GM23338 (cell line): Measurements from ENCODE around the gene ANTXR2. TPM values are rescaled to one million over a fixed set of nuclear protein-coding genes. Genes with fewer than 3 reads are reported as not detected.

Experiments
- ATAC-seq: fragments of 200-7000 bp; cut with Tn5 transposase; 3 replicates; pipeline ENCODE4 v1.9.1; 2020
- DNase-seq: peaks from one replicate; pipeline ENCODE4 v3.0.0-alpha.2; 2015; ENCODE audit warnings: low spot score
- H2AFZ ChIP-seq: fragments of 200-600 bp; sonication (generic); 2 replicates; pipeline ENCODE4 v1.8.0; 2016; ENCODE audit warnings: antibody characterized with exemption, mild to moderate bottlenecking, moderate library complexity
- H3F3A ChIP-seq: fragments of 200-600 bp; sonication (generic); replicated peaks from 2 replicates; pipeline ENCODE4 v1.8.0; 2017; ENCODE audit warnings: antibody characterized with exemption, mixed run types, low read depth
- H3K27ac ChIP-seq: fragments of 200-600 bp; sonication (generic); 2 replicates; pipeline ENCODE4 v1.6.1; 2016; ENCODE audit warnings: low read depth
- H3K27me3 ChIP-seq: fragments of 200-600 bp; sonication (generic); 2 replicates; pipeline ENCODE4 v1.8.0; 2016; ENCODE audit warnings: mild to moderate bottlenecking, mixed run types, moderate library complexity; ENCODE audit not compliant: insufficient read depth
- H3K36me3 ChIP-seq: fragments of 200-600 bp; sonication (generic); 2 replicates; pipeline ENCODE4 v1.8.0; 2016; ENCODE audit warnings: mild to moderate bottlenecking; ENCODE audit not compliant: insufficient read depth
- H3K4me1 ChIP-seq: fragments of 200-600 bp; sonication (generic); 2 replicates; pipeline ENCODE4 v1.8.0; 2016; ENCODE audit warnings: mild to moderate bottlenecking, moderate library complexity; ENCODE audit not compliant: insufficient read depth
- H3K4me2 ChIP-seq: fragments of 200-600 bp; sonication (generic); 2 replicates; pipeline ENCODE4 v1.7.1; 2017; ENCODE audit warnings: mixed run types
- H3K4me3 ChIP-seq: fragments of 200-600 bp; sonication (generic); 2 replicates; pipeline ENCODE4 v1.6.1; 2016; ENCODE audit warnings: mixed run types
- H3K79me2 ChIP-seq: fragments of 200-600 bp; sonication (generic); replicated peaks from 2 replicates; pipeline ENCODE4 v1.8.0; 2017; ENCODE audit warnings: mild to moderate bottlenecking; ENCODE audit not compliant: insufficient read depth
- H3K9me2 ChIP-seq: fragments of 200-600 bp; sonication (generic); 2 replicates; pipeline ENCODE4 v1.8.0; 2017; ENCODE audit not compliant: insufficient read depth
- H4K20me1 ChIP-seq: fragments of 200-600 bp; sonication (generic); replicated peaks from 2 replicates; pipeline ENCODE4 v1.8.0; 2017; ENCODE audit warnings: mild to moderate bottlenecking; ENCODE audit not compliant: insufficient read depth
- H3K27ac Mint-ChIP-seq: 2 replicates; pipeline ENCODE4 v1.8.0; 2020; ENCODE audit warnings: inconsistent platforms, mild to moderate bottlenecking, moderate library complexity, mixed read lengths
- H3K27me3 Mint-ChIP-seq: 3 replicates; pipeline ENCODE4 v1.8.0; 2022; ENCODE audit warnings: low read depth, mild to moderate bottlenecking, moderate library complexity, mixed read lengths, inconsistent platforms; ENCODE audit not compliant: insufficient read depth, poor library complexity
- H3K36me3 Mint-ChIP-seq: 3 replicates; pipeline ENCODE4 v1.8.0; 2021; ENCODE audit warnings: low read depth, mild to moderate bottlenecking, inconsistent platforms, moderate library complexity, mixed read lengths
- H3K4me1 Mint-ChIP-seq: 3 replicates; pipeline ENCODE4 v1.8.0; 2020; ENCODE audit warnings: mild to moderate bottlenecking, inconsistent platforms, mixed read lengths
- H3K4me3 Mint-ChIP-seq: 3 replicates; pipeline ENCODE4 v1.8.0; 2021; ENCODE audit warnings: moderate library complexity, mild to moderate bottlenecking, inconsistent platforms, mixed read lengths
- H3K9me3 Mint-ChIP-seq: 3 replicates; pipeline ENCODE4 v1.8.0; 2020; ENCODE audit warnings: moderate library complexity, mild to moderate bottlenecking, inconsistent platforms, mixed read lengths
- CREB1 ChIP-seq: fragments of 250-450 bp; sonication (Bioruptor Pico); IDR thresholded peaks from 2 replicates; pipeline ENCODE4 v1.5.0; 2020; ENCODE audit warnings: low read depth, mild to moderate bottlenecking, moderate library complexity
- EZH2 ChIP-seq: fragments of 200-600 bp; sonication (generic); IDR thresholded peaks from one replicate; pipeline ENCODE4 v1.8.0; 2017; ENCODE audit warnings: antibody characterized with exemption, mild to moderate bottlenecking, low read depth; ENCODE audit not compliant: unreplicated experiment
- EZH2phosphoT487 ChIP-seq: fragments of 200-600 bp; sonication (generic); IDR thresholded peaks from one replicate; pipeline ENCODE4 v1.8.1; 2018; ENCODE audit warnings: antibody characterized with exemption; ENCODE audit not compliant: unreplicated experiment
- JUNB ChIP-seq: IDR thresholded peaks from one replicate; pipeline ENCODE4 v1.6.1; 2016; ENCODE audit warnings: antibody characterized with exemption; ENCODE audit not compliant: unreplicated experiment
- NANOG ChIP-seq: IDR thresholded peaks from 2 replicates; pipeline ENCODE4 v1.6.1; 2016; ENCODE audit warnings: antibody characterized with exemption, borderline replicate concordance
- STAT1 ChIP-seq: IDR thresholded peaks from one replicate; pipeline ENCODE4 v1.6.1; 2016; ENCODE audit warnings: antibody characterized with exemption; ENCODE audit not compliant: unreplicated experiment
- ZNF114 ChIP-seq: fragments of 250-450 bp; sonication (Bioruptor Pico); IDR thresholded peaks from 2 replicates; pipeline ENCODE4 v1.5.0; 2020; ENCODE audit warnings: mild to moderate bottlenecking, moderate library complexity
- ZNF331 ChIP-seq: fragments of 250-450 bp; sonication (Bioruptor Pico); IDR thresholded peaks from 2 replicates; pipeline ENCODE4 v1.5.0; 2020; ENCODE audit warnings: low read depth, mild to moderate bottlenecking, moderate library complexity
- polyA plus RNA-seq: library from polyadenylated mRNA; unstranded; fragments of >200 nt; fragmentation: Nextera tagmentation; extraction: Ambion mirVana; gene quantifications from 2 replicates; pipeline ENCODE4 v1.2.1, GENCODE V29; 2016
- total RNA-seq: library from RNA; depleted of rRNA; stranded (reverse); fragments of >200 nt; shearing (Covaris generic); gene quantifications from 2 replicates; pipeline ENCODE4 v1.2.3, GENCODE V29; 2014
- TF ChIP-seq, protein P1 (sequence below): IDR thresholded peaks from 2 replicates; pipeline ENCODE4 v1.6.1; 2016; ENCODE audit warnings: antibody characterized with exemption
- TF ChIP-seq, protein P2 (sequence below): fragments of 250-450 bp; sonication (Bioruptor Pico); IDR thresholded peaks from 2 replicates; pipeline ENCODE4 v1.5.0; 2020; ENCODE audit warnings: mild to moderate bottlenecking, moderate library complexity
- TF ChIP-seq, protein P3 (sequence below), 2 experiments: fragments of 200-600 bp in 1 of 2; sonication (generic) in 1 of 2; conservative IDR thresholded peaks; 2 replicates each; pipeline versions ENCODE4 v1.5.1 to v1.6.1; 2016 to 2017; ENCODE audit warnings: antibody characterized with exemption in 2 of 2, low read depth in 2 of 2, mild to moderate bottlenecking in 2 of 2, moderate library complexity in 1 of 2

ANTXR2 gene
- total and polyA plus RNA-seq, 2 experiments from 2014 or later, result 2.0 to 5.3 TPM

DNA sequence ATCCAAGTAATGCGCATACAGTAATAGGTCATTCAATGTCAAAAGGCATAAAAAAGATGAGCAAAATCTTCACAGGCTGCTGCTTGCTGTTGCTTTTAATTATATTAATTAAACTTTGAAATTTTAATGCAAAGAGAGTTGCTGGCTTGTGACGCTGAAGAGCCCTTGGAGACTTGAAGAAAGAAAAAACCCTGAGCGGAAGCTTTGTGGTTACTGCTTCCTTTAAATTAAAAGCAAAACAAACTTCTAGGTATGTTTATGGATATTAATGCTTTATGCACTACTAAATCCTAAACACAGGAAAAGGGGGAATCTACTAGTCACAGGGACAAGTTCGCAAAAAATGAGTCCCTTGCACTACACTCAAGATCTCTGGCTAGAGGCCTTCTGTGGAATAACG lies 166.7 kb downstream of the ANTXR2 start (continued):
- TF ChIP-seq, protein P1, sequence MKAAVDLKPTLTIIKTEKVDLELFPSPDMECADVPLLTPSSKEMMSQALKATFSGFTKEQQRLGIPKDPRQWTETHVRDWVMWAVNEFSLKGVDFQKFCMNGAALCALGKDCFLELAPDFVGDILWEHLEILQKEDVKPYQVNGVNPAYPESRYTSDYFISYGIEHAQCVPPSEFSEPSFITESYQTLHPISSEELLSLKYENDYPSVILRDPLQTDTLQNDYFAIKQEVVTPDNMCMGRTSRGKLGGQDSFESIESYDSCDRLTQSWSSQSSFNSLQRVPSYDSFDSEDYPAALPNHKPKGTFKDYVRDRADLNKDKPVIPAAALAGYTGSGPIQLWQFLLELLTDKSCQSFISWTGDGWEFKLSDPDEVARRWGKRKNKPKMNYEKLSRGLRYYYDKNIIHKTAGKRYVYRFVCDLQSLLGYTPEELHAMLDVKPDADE, result no peak
- no peak for TF ChIP-seq EZH2
- TF ChIP-seq JUNB, result no peak
- no peak for TF ChIP-seq NANOG
- no peak for TF ChIP-seq STAT1

DNA sequence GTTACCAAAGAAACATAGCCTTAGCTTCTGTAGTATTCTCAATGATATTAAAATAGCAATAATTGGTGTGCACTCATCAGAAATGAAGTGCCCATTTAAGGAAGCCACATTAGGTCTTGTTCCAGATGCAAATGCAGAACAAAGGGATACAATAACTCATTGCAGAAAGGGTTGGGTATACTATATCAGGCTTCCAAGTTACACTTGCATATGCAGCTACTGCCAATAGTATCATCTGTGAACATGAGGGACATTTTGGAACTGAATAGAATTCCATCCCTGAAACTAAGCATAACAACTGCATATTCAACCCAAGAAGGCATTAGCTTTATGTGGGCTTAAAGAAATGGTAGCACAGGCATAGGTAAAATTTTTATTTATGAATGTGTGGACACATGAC lies 167.8 kb downstream of the ANTXR2 start:
- Mint-ChIP-seq H3K9me3 (0 out of 3 replicates have a peak, but pooled peaks cover under 1% of the 10 kb centered on the region), H3K4me1 (no peaks in the 10 kb centered on the region), H3K4me3 (no peak overlapping the region), H3K36me3 (no peaks in the 10 kb centered on the region), H3K27ac (no peak overlapping the region), H3K27me3 (no peaks in the 10 kb centered on the region)
- Histone ChIP-seq H4K20me1 (no peaks in the 10 kb centered on the region), H3K36me3 (no peaks in the 10 kb centered on the region), H3K4me3 (no peak overlapping the region), H3K27me3 (no peaks in the 10 kb centered on the region), H3K4me2 (no peak overlapping the region), H2AFZ (no peak overlapping the region), H3K79me2 (no peaks in the 10 kb centered on the region), H3F3A (no peaks in the 10 kb centered on the region), H3K4me1 (no peaks in the 10 kb centered on the region), H3K27ac (no peak overlapping the region), H3K9me2 (no peaks in the 10 kb centered on the region)
- ATAC-seq (no peak), DNase-seq (no peak)
- TF ChIP-seq CREB1 (CRISPR knock-in tag) (no peak), JUNB (no peak), EZH2 (no peak), ZNF114 (CRISPR knock-in tag) (no peak), STAT1 (no peak), NANOG (no peak), ZNF331 (CRISPR knock-in tag) (no peak), EZH2phosphoT487 (no peak)
- TF ChIP-seq, protein P2, sequence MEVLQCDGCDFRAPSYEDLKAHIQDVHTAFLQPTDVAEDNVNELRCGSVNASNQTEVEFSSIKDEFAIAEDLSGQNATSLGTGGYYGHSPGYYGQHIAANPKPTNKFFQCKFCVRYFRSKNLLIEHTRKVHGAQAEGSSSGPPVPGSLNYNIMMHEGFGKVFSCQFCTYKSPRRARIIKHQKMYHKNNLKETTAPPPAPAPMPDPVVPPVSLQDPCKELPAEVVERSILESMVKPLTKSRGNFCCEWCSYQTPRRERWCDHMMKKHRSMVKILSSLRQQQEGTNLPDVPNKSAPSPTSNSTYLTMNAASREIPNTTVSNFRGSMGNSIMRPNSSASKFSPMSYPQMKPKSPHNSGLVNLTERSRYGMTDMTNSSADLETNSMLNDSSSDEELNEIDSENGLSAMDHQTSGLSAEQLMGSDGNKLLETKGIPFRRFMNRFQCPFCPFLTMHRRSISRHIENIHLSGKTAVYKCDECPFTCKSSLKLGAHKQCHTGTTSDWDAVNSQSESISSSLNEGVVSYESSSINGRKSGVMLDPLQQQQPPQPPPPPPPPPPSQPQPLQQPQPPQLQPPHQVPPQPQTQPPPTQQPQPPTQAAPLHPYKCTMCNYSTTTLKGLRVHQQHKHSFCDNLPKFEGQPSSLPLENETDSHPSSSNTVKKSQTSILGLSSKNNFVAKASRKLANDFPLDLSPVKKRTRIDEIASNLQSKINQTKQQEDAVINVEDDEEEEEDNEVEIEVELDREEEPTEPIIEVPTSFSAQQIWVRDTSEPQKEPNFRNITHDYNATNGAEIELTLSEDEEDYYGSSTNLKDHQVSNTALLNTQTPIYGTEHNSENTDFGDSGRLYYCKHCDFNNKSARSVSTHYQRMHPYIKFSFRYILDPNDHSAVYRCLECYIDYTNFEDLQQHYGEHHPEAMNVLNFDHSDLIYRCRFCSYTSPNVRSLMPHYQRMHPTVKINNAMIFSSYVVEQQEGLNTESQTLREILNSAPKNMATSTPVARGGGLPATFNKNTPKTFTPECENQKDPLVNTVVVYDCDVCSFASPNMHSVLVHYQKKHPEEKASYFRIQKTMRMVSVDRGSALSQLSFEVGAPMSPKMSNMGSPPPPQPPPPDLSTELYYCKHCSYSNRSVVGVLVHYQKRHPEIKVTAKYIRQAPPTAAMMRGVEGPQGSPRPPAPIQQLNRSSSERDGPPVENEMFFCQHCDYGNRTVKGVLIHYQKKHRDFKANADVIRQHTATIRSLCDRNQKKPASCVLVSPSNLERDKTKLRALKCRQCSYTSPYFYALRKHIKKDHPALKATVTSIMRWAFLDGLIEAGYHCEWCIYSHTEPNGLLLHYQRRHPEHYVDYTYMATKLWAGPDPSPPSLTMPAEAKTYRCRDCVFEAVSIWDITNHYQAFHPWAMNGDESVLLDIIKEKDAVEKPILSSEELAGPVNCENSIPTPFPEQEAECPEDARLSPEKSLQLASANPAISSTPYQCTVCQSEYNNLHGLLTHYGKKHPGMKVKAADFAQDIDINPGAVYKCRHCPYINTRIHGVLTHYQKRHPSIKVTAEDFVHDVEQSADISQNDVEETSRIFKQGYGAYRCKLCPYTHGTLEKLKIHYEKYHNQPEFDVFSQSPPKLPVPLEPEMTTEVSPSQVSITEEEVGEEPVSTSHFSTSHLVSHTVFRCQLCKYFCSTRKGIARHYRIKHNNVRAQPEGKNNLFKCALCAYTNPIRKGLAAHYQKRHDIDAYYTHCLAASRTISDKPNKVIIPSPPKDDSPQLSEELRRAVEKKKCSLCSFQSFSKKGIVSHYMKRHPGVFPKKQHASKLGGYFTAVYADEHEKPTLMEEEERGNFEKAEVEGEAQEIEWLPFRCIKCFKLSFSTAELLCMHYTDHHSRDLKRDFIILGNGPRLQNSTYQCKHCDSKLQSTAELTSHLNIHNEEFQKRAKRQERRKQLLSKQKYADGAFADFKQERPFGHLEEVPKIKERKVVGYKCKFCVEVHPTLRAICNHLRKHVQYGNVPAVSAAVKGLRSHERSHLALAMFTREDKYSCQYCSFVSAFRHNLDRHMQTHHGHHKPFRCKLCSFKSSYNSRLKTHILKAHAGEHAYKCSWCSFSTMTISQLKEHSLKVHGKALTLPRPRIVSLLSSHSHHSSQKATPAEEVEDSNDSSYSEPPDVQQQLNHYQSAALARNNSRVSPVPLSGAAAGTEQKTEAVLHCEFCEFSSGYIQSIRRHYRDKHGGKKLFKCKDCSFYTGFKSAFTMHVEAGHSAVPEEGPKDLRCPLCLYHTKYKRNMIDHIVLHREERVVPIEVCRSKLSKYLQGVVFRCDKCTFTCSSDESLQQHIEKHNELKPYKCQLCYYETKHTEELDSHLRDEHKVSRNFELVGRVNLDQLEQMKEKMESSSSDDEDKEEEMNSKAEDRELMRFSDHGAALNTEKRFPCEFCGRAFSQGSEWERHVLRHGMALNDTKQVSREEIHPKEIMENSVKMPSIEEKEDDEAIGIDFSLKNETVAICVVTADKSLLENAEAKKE (CRISPR knock-in tag), result no peak
- TF ChIP-seq, protein P1, result no peak
- TF ChIP-seq, protein P3, sequence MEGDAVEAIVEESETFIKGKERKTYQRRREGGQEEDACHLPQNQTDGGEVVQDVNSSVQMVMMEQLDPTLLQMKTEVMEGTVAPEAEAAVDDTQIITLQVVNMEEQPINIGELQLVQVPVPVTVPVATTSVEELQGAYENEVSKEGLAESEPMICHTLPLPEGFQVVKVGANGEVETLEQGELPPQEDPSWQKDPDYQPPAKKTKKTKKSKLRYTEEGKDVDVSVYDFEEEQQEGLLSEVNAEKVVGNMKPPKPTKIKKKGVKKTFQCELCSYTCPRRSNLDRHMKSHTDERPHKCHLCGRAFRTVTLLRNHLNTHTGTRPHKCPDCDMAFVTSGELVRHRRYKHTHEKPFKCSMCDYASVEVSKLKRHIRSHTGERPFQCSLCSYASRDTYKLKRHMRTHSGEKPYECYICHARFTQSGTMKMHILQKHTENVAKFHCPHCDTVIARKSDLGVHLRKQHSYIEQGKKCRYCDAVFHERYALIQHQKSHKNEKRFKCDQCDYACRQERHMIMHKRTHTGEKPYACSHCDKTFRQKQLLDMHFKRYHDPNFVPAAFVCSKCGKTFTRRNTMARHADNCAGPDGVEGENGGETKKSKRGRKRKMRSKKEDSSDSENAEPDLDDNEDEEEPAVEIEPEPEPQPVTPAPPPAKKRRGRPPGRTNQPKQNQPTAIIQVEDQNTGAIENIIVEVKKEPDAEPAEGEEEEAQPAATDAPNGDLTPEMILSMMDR (conservative IDR thresholded peaks at IDR 0.05; ENCODE audit: low read depth in 2 of 2), result no peak
